ENCODE measurements around the gene EVPLL. TPM values are rescaled to one million over a fixed set of nuclear protein-coding genes. Genes with fewer than 3 reads are reported as not detected.
A peak's percentile ranks its signal among the peaks of the same experiment; 100 is the strongest.

Gene EVPLL
- total RNA-seq, 1 experiment from 2014 or later = 0.61 TPM

DNA sequence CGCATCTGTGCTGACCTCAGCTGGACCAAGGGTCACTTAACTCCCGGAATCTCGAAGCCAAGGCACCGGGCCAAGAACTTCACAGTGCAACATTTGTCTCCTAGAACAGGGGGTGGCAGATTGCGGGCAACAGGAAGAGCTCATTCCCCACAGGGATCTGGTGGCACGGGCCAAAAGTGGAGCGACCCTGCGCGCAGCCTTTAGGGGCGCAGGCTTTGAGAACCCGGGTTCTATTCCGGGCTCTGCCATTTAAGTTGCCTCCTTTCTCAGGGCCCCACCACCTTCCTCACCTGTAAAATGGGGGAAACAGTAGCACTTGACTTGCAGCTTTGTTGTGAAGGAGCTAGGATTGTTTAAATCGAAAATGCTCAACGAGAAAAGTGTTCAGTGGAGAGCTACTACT, 14.9 kb upstream of the EVPLL start:
- no peak overlapping the region for H2BK5ac ChIP-seq (ENCODE audit: insufficient read length, low read length)
- H2AFZ ChIP-seq (ENCODE audit: low read length) = no peak overlapping the region
- H3K27me3 Mint-ChIP-seq (ENCODE audit: low read depth) = no peaks in the 10 kb centered on the region; the same call in 1 of the 2 replicates
- H3K23ac ChIP-seq (ENCODE audit: insufficient read length, low read depth, low read length) = no peak overlapping the region
- H4K8ac ChIP-seq (replicated peaks; ENCODE audit: insufficient read length, low read depth, low read length) = no peak overlapping the region
- H2BK15ac ChIP-seq (ENCODE audit: low read depth, low read length) = no peak overlapping the region
- H3K4me3 Mint-ChIP-seq = peak overlapping the region; percentile 87 to 94
- peak; percentile 48 for DNase-seq
- no peak overlapping the region for H4K5ac ChIP-seq (ENCODE audit: insufficient read length, low read depth, low read length)
- H3K27ac ChIP-seq (ENCODE audit: insufficient read length, low read depth, low read length) = no peak overlapping the region
- no peak overlapping the region for H2BK12ac ChIP-seq (ENCODE audit: insufficient read length, low read depth, low read length)
- no peak overlapping the region for H2BK20ac ChIP-seq (ENCODE audit: low read depth, low read length, poor library complexity, severe bottlenecking)
- no peaks in the 10 kb centered on the region for H3K4me1 ChIP-seq (ENCODE audit: insufficient read depth, low read length)
- no peaks in the 10 kb centered on the region for H3K27me3 ChIP-seq (ENCODE audit: insufficient read depth, low read length)
- no peak overlapping the region for H4K91ac ChIP-seq (ENCODE audit: insufficient read length, low read depth, low read length)
- H3K14ac ChIP-seq (ENCODE audit: insufficient read depth, low read length) = no peak overlapping the region
- H3K36me3 Mint-ChIP-seq (ENCODE audit: insufficient read depth in 1 of 3, low read depth in 3 of 3) = peaks cover 4 to 21% (median 19%) of the 10 kb centered on the region in 3 experiments; a peak in 6 of 7 replicates
- no peaks in the 10 kb centered on the region for H3K9me3 ChIP-seq (ENCODE audit: control insufficient read depth, low read depth, low read length)
- H4K20me1 ChIP-seq (ENCODE audit: control insufficient read depth, insufficient read depth, insufficient read length) = no peaks in the 10 kb centered on the region
- H3K79me2 ChIP-seq (ENCODE audit: insufficient read depth, low read length) = peaks cover 4% of the 10 kb centered on the region; the same call in 1 of the 2 replicates
- H3K4ac ChIP-seq (ENCODE audit: low read depth, low read length) = no peak overlapping the region
- no peak overlapping the region for H3K18ac ChIP-seq (ENCODE audit: insufficient read length, low read depth, low read length)
- H3T11ph ChIP-seq (ENCODE audit: low read length) = no peak overlapping the region
- H3K4me2 ChIP-seq (ENCODE audit: insufficient read depth, insufficient read length, low read length) = peak overlapping the region; percentile 51
- H2BK120ac ChIP-seq (ENCODE audit: low read depth, low read length, poor library complexity, severe bottlenecking) = no peak overlapping the region
- H2AK5ac ChIP-seq (ENCODE audit: insufficient read length, low read length) = no peak overlapping the region
- no peaks in the 10 kb centered on the region for H3K9me3 Mint-ChIP-seq
- H3K56ac ChIP-seq (ENCODE audit: insufficient read length, low read depth, low read length) = no peak overlapping the region
- peaks cover 3% of the 10 kb centered on the region for H3K23me2 ChIP-seq (ENCODE audit: insufficient read length, low read depth, low read length, poor library complexity, severe bottlenecking)
- H3K79me1 ChIP-seq (ENCODE audit: insufficient read depth, low read depth, low read length, poor library complexity, severe bottlenecking) = peaks cover 3% of the 10 kb centered on the region
- no CpG with 5 or more reads among the region's 14 CpGs for WGBS (ENCODE audit: extremely low coverage, insufficient read length, low lambda C conversion rate)
- H3K9ac ChIP-seq (ENCODE audit: extremely low read depth, insufficient read length, low read length) = peak overlapping the region; percentile 28
- H3K27ac Mint-ChIP-seq = peak overlapping the region in 2 of 3 experiments; percentile 57 to 82; a peak in 2 of 7 replicates
- TF ChIP-seq, protein P1, sequence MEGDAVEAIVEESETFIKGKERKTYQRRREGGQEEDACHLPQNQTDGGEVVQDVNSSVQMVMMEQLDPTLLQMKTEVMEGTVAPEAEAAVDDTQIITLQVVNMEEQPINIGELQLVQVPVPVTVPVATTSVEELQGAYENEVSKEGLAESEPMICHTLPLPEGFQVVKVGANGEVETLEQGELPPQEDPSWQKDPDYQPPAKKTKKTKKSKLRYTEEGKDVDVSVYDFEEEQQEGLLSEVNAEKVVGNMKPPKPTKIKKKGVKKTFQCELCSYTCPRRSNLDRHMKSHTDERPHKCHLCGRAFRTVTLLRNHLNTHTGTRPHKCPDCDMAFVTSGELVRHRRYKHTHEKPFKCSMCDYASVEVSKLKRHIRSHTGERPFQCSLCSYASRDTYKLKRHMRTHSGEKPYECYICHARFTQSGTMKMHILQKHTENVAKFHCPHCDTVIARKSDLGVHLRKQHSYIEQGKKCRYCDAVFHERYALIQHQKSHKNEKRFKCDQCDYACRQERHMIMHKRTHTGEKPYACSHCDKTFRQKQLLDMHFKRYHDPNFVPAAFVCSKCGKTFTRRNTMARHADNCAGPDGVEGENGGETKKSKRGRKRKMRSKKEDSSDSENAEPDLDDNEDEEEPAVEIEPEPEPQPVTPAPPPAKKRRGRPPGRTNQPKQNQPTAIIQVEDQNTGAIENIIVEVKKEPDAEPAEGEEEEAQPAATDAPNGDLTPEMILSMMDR (conservative IDR thresholded peaks at IDR 0.05) = no peak; the same call in 2 of the 3 replicates
- peaks cover 11 to 12% of the 10 kb centered on the region in 2 experiments for H3K4me1 Mint-ChIP-seq

Measured in H9 (cell line).